H1 (cell line): ENCODE data around the gene MEMO1. TPM values are rescaled to one million over a fixed set of nuclear protein-coding genes. Genes with fewer than 3 reads are reported as not detected.

Experiments
- EGR1 ChIP-seq: IDR thresholded peaks from 2 replicates; pipeline ENCODE4 v1.6.1; 2011; ENCODE audit warnings: low read depth, low read length, borderline replicate concordance
- SUZ12 ChIP-seq: fragments of 200-600 bp; sonication (generic); IDR thresholded peaks from 2 replicates; pipeline ENCODE4 v1.6.1; 2012; ENCODE audit warnings: mild to moderate bottlenecking, inconsistent platforms, low read length, moderate library complexity, mixed read lengths
- TAF1 ChIP-seq: IDR thresholded peaks from 2 replicates; pipeline ENCODE4 v1.6.1; 2011; ENCODE audit warnings: mild to moderate bottlenecking, low read depth, low read length
- polyA plus RNA-seq, 7 experiments: library from polyadenylated mRNA; depleted of rRNA in 3 of 7; stranded (reverse) in 5 of 7; unstranded in 2 of 7; fragments of >200 nt in 5 of 7; fragments of 200-250 nt in 2 of 7; gene quantifications; 1 replicate in 5 of 7; 2 replicates in 1 of 7; 4 replicates in 1 of 7; pipeline versions ENCODE4 v1.2.1 to v1.2.3, GENCODE V29; 2011 to 2013; ENCODE audit warnings: missing spikeins in 2 of 7, mixed read lengths in 2 of 7
- total RNA-seq: library from RNA; stranded (reverse); fragmentation: NEBNext Ultra II Directional; extraction: Animal tissue kit (Norgen Biotek cat#: 25700); gene quantifications from 2 replicates; pipeline ENCODE4 v1.2.1, GENCODE V29; 2021

MEMO1 gene
- total and polyA plus RNA-seq, 2 of the 8 experiments (the other 6 are each of a cell fraction or from before 2014, with no cell fraction given): 26.9 to 54.7 TPM

DNA sequence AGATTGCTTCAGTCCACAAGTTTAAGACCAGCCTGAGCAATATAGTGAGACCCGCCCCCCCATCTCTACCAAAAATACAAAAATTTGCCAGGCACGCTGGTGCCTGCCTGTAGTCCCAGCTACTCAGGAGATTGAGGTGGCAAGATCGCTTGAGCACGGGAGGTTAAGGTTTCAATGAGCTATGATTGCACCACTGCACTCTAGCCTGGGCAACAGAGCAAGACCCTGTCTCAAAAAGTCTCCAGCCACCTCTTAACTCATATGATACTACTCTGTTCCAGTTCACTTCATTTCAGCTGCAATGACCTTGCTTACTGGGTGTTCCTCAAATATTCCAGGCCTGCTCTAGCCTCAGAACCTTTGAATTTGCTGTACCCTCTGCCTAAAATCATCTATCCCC, 11.4 kb downstream of the MEMO1 start (continued):
- no peak for TF ChIP-seq EGR1
- no peak for TF ChIP-seq SUZ12
- no peak for TF ChIP-seq TAF1
